Endothelial cell of umbilical vein (primary cell): ENCODE data around the gene JUNB. TPM values are rescaled to one million over a fixed set of nuclear protein-coding genes. Genes with fewer than 3 reads are reported as not detected.

Experiments used
- BruUV-seq: library from RNA; stranded (reverse); fragments of 400-500 nt; replicated peaks from 2 replicates; lab custom pipeline; 2021; lab: Mats Ljungman, UMichigan
- CTCF ChIA-PET: fragments of 300-600, 350-600 bp; sonication (Branson Sonifier 250); formaldehyde crosslinking; loops from one replicate; lab custom pipeline; 2021; ENCODE audit warnings: antibody characterized with exemption, inconsistent platforms; lab: Charles Lee
- POLR2A ChIA-PET: fragments of 300-600, 350-600 bp; sonication (Branson Sonifier 250); formaldehyde crosslinking; loops from one replicate; lab custom pipeline; 2021; ENCODE audit warnings: antibody characterized with exemption, inconsistent platforms; lab: Charles Lee
- DNase-seq: peaks from one replicate; pipeline ENCODE4 v3.0.0-alpha.2; 2011; ENCODE audit warnings: low read depth, low spot score
- FAIRE-seq: peaks from 2 replicates; lab custom pipeline; 2011; peaks lifted over from hg19 to GRCh38; lab: Jason Lieb, UNC
- H2AFZ ChIP-seq: 2 replicates; pipeline ENCODE4 v1.6.0; 2012; ENCODE audit warnings: low read depth, low read length, control low read depth, inconsistent platforms
- H3K27ac ChIP-seq: 2 replicates; pipeline ENCODE4 v1.5.1; 2011; ENCODE audit warnings: low read depth, mild to moderate bottlenecking, control low read depth, low read length, moderate library complexity; ENCODE audit not compliant: insufficient read depth
- H3K27me3 ChIP-seq, 2 experiments: 2 replicates each; pipeline versions ENCODE4 v1.6.0 to v1.6.1; 2011; ENCODE audit warnings: low read length in 2 of 2, mixed read lengths in 1 of 2; ENCODE audit not compliant: control insufficient read depth in 2 of 2, insufficient read depth in 2 of 2
- H3K36me3 ChIP-seq, 2 experiments: 2 replicates in 1 of 2; 3 replicates in 1 of 2; pipeline ENCODE4 v1.5.1; 2011; ENCODE audit warnings: low read length in 2 of 2, mild to moderate bottlenecking in 1 of 2, moderate library complexity in 1 of 2; ENCODE audit not compliant: control insufficient read depth in 2 of 2, insufficient read depth in 2 of 2; ENCODE audit errors: extremely low read depth in 1 of 2
- H3K4me1 ChIP-seq: 3 replicates; pipeline ENCODE4 v1.5.1; 2011; ENCODE audit warnings: mild to moderate bottlenecking, low read length; ENCODE audit not compliant: control insufficient read depth, insufficient read depth; ENCODE audit errors: extremely low read depth
- H3K4me2 ChIP-seq: 2 replicates; pipeline ENCODE4 v1.6.1; 2011; ENCODE audit warnings: low read length, control low read depth, mixed read lengths; ENCODE audit not compliant: insufficient read depth
- H3K4me3 ChIP-seq, 3 experiments: fragments of 200-600 bp in 1 of 3; sonication (generic), shearing (Covaris generic) in 1 of 3; replicated peaks in 1 of 3; 2 replicates each; pipeline ENCODE4 v1.5.1; 2011 to 2016; ENCODE audit warnings: control low read depth in 3 of 3, low read length in 3 of 3, mild to moderate bottlenecking in 2 of 3, inconsistent platforms in 1 of 3, low read depth in 1 of 3, moderate library complexity in 1 of 3; ENCODE audit not compliant: insufficient read depth in 1 of 3
- H3K79me2 ChIP-seq: 2 replicates; pipeline ENCODE4 v1.6.0; 2012; ENCODE audit warnings: low read length, inconsistent platforms; ENCODE audit not compliant: control insufficient read depth, insufficient read depth
- H3K9ac ChIP-seq: replicated peaks from 2 replicates; pipeline ENCODE3; 2011; ENCODE audit warnings: low read length, control low read depth; ENCODE audit not compliant: insufficient read depth; ENCODE audit errors: extremely low read depth
- H3K9me1 ChIP-seq: replicated peaks from 3 replicates; pipeline ENCODE4 v1.6.0; 2011; ENCODE audit warnings: mild to moderate bottlenecking, low read length; ENCODE audit not compliant: control insufficient read depth, insufficient read depth; ENCODE audit errors: extremely low read depth
- H3K9me3 ChIP-seq: replicated peaks from 2 replicates; pipeline ENCODE4 v1.5.1; 2012; ENCODE audit warnings: low read length, inconsistent platforms; ENCODE audit not compliant: control insufficient read depth, insufficient read depth
- H4K20me1 ChIP-seq: replicated peaks from 2 replicates; pipeline ENCODE3; 2011; ENCODE audit warnings: mild to moderate bottlenecking, low read length; ENCODE audit not compliant: control insufficient read depth, insufficient read depth; ENCODE audit errors: extremely low read depth
- CTCF ChIP-seq, 2 donors: IDR thresholded peaks; 1 replicate in 1 of 2; 2 replicates in 1 of 2; pipeline ENCODE4 v1.5.1; 2011; ENCODE audit warnings: low read length in 2 of 2, mild to moderate bottlenecking in 2 of 2, moderate library complexity in 2 of 2, control low read depth in 1 of 2, inconsistent platforms in 1 of 2, low read depth in 1 of 2; ENCODE audit not compliant: insufficient read depth in 1 of 2; ENCODE audit errors: extremely low read depth in 1 of 2
- EZH2 ChIP-seq: IDR thresholded peaks from 2 replicates; pipeline ENCODE4 v1.6.1; 2012; ENCODE audit warnings: borderline replicate concordance, low read depth, mild to moderate bottlenecking, moderate library complexity, low read length, inconsistent platforms; ENCODE audit not compliant: severe bottlenecking
- FOS ChIP-seq: IDR thresholded peaks from 2 replicates; pipeline ENCODE4 v1.6.1; 2011; ENCODE audit warnings: mild to moderate bottlenecking, low read length, moderate library complexity, borderline replicate concordance; ENCODE audit not compliant: insufficient read depth
- JUN ChIP-seq: IDR thresholded peaks from 2 replicates; pipeline ENCODE4 v1.6.1; 2011; ENCODE audit warnings: borderline replicate concordance, low read depth; ENCODE audit not compliant: insufficient read length, insufficient read depth
- MAX ChIP-seq: IDR thresholded peaks from 2 replicates; pipeline ENCODE4 v1.6.1; 2011; ENCODE audit not compliant: insufficient read depth, insufficient read length
- MYC ChIP-seq: IDR thresholded peaks from one replicate; pipeline ENCODE4 v1.6.1; 2011; ENCODE audit warnings: mild to moderate bottlenecking, low read depth, low read length
- POLR2AphosphoS5 ChIP-seq: IDR thresholded peaks from 2 replicates; pipeline ENCODE4 v1.6.1; 2012; ENCODE audit warnings: low read depth, mild to moderate bottlenecking, control low read depth, low read length, moderate library complexity; ENCODE audit not compliant: insufficient read depth
- dilution Hi-C: fragments of 300-500 bp; cut with MboI; formaldehyde crosslinking; loops from one replicate; pipeline ENCODE4 v1.15.0; 2019; ENCODE audit warnings: low sequenced_read_pairs; ENCODE audit not compliant: extremely low pct_ligation_motif_present
- intact Hi-C: fragments of 100-400 bp; cut with micrococcal nuclease; formaldehyde crosslinking; loops from one replicate; pipeline ENCODE4 v1.10.0; 2022
- polyA plus RNA-seq, 4 experiments: library from polyadenylated mRNA; depleted of rRNA in 3 of 4; stranded (reverse) in 3 of 4; unstranded in 1 of 4; fragments of >200 nt; gene quantifications; 2 replicates each; pipeline versions ENCODE4 v1.2.1 to v1.2.3, GENCODE V29; 2011 to 2012; ENCODE audit warnings: missing spikeins in 1 of 4
- total RNA-seq: library from RNA; stranded (reverse); gene quantifications from 2 replicates; pipeline ENCODE4 v1.2.3, GENCODE V29; 2021

The JUNB gene
- total and polyA plus RNA-seq, 2 donors (not counting 3 experiments of a cell fraction or from before 2014, with no cell fraction given): 22.8 to 74.4 TPM

- Histone ChIP-seq H3K4me1 (no peaks in the 10 kb centered on the region), H3K9me3 (no peaks in the 10 kb centered on the region), H2AFZ (no peak overlapping the region), H3K79me2 (no peaks in the 10 kb centered on the region), H3K9me1 (no peaks in the 10 kb centered on the region), H3K4me3 (peak overlapping the region in 2 of 3 experiments; percentile 34 to 44), H3K4me2 (no peak overlapping the region), H3K27ac (no peak overlapping the region), H4K20me1 (no peaks in the 10 kb centered on the region), H3K36me3 (no peaks in the 10 kb centered on the region), H3K27me3 (no peaks in the 10 kb centered on the region), H3K9ac (no peak overlapping the region)
- peak; percentile 88 for DNase-seq
- intact Hi-C loops (loop anchor here (1.0 kb wide), 2 partner anchors 30 to 81 kb away; no protein-coding TSS in a partner anchor), dilution Hi-C loops (no loop called here)
- BruUV-seq: no TSS peak
- TF ChIP-seq CTCF (IDR thresholded peaks at IDR 0.05; ENCODE audit: extremely low read depth in 1 of 2, insufficient read depth in 1 of 2, low read depth in 1 of 2, low read length in 2 of 2) (peak; percentile 32 to 95), MAX (no peak), POLR2AphosphoS5 (no peak), JUN (no peak), EZH2 (no peak), FOS (no peak), MYC (no peak)
- no peak for FAIRE-seq
- POLR2A ChIA-PET: interaction anchor here (0.5 to 1.2 kb wide), 4 partner anchors 10 to 32 kb away, joined by 4 to 13 read pairs (median 4); partner anchors contain the start of gene JUNB
- CTCF ChIA-PET: interaction anchor here (0.6 to 12.6 kb wide), 27 partner anchors 9 to 116 kb away, joined by 3 to 524 read pairs (median 6); partner anchors contain the start of genes BEST2, DNASE2, FBXW9 and GET3
Measured at GRCh38 chr19:12766051-12766521, 25.2 kb upstream of the JUNB start.
